HEK293T (cell line): Measurements from ENCODE around the gene PPP1R14C.

Experiments
- ELF4 ChIP-seq: fragments of 450-650 bp; IDR thresholded peaks from 2 replicates; pipeline ENCODE4 v1.6.1; 2017; ENCODE audit warnings: antibody characterized with exemption
- FOXK2 ChIP-seq: fragments of 450-650 bp; IDR thresholded peaks from 2 replicates; pipeline ENCODE4 v1.6.1; 2016; ENCODE audit warnings: mild to moderate bottlenecking
- NFRKB ChIP-seq: fragments of 450-650 bp; IDR thresholded peaks from 2 replicates; pipeline ENCODE4 v1.6.1; 2016; ENCODE audit warnings: mild to moderate bottlenecking, moderate library complexity
- SP1 ChIP-seq: fragments of 450-650 bp; IDR thresholded peaks from 2 replicates; pipeline ENCODE4 v1.6.1; 2017

DNA sequence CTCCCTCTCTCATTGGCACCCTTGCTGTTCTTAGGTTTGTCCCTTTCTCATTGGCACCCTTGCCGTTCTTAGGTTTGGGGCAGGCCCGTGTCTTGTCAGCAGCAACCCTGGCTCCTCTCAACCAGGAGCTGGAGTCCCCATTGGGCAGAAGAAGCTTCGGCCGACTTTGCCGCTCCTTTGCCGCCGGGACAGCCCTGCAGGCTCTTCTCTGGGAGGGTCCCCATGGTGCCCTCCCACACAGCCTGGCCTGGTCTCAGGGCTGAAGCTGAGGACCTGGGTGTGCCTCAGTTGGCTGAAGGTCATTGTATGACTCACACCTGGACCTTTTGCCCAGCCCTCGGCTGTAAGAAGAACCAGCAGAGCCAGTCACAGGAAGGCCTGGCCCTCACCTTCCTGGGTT, 59.6 kb downstream of the PPP1R14C start:
- TF ChIP-seq SP1 = no peak
- TF ChIP-seq NFRKB = no peak
- no peak for TF ChIP-seq ELF4
- TF ChIP-seq FOXK2 = no peak
